Mesodermal cell (in vitro differentiated cells): ENCODE results near the gene ADARB2.

ENCODE experiments used
- H3K27ac ChIP-seq: 2 replicates; pipeline ENCODE4 v1.7.0; 2013; ENCODE audit warnings: mild to moderate bottlenecking, low read depth, low read length, moderate library complexity; ENCODE audit not compliant: severe bottlenecking
- H3K36me3 ChIP-seq: 2 replicates; pipeline ENCODE4 v1.7.1; 2013; ENCODE audit warnings: mild to moderate bottlenecking, low read length, moderate library complexity; ENCODE audit not compliant: control insufficient read depth, insufficient read depth
- H3K4me1 ChIP-seq: one replicate; pipeline ENCODE4 v1.7.1; 2013; ENCODE audit warnings: mild to moderate bottlenecking, low read length; ENCODE audit not compliant: insufficient read depth, control insufficient read depth, poor library complexity, severe bottlenecking
- H3K4me3 ChIP-seq: 2 replicates; pipeline ENCODE4 v1.7.0; 2013; ENCODE audit warnings: low read length, control low read depth, mild to moderate bottlenecking; ENCODE audit not compliant: insufficient read depth, poor library complexity, severe bottlenecking; ENCODE audit errors: extremely low read depth
- H3K9me3 ChIP-seq: 2 replicates; pipeline ENCODE4 v1.7.1; 2013; ENCODE audit warnings: mild to moderate bottlenecking, low read length, moderate library complexity; ENCODE audit not compliant: control insufficient read depth
- WGBS, 2 experiments: methylation state at CpG; one replicate each; pipeline ENCODE4 v1.1.5; 2013; ENCODE audit warnings: missing lambda C conversion rate in 2 of 2; ENCODE audit not compliant: insufficient coverage in 2 of 2; 5-methylcytosine and 5-hydroxymethylcytosine counted together

ADARB2 gene

GRCh38 chr10:1241973-1242935 is 495.1 kb downstream of the ADARB2 start:
- no peaks in the 10 kb centered on the region for H3K36me3 ChIP-seq
- no peaks in the 10 kb centered on the region for H3K9me3 ChIP-seq
- peaks cover 13% of the 10 kb centered on the region for H3K4me1 ChIP-seq
- H3K27ac ChIP-seq: no peak overlapping the region
- no peak overlapping the region for H3K4me3 ChIP-seq
- WGBS, 2 experiments: 81 to 90% methylated on average over 23 to 32 of the region's 34 CpGs

GRCh38 chr10:1241322-1241890 is 495.9 kb downstream of the ADARB2 start:
- H3K4me1 ChIP-seq: peaks cover 13% of the 10 kb centered on the region
- no peaks in the 10 kb centered on the region for H3K36me3 ChIP-seq
- H3K4me3 ChIP-seq: no peak overlapping the region
- H3K9me3 ChIP-seq: no peaks in the 10 kb centered on the region
- no peak overlapping the region for H3K27ac ChIP-seq
- WGBS, 2 experiments: 87 to 89% methylated on average over 14 to 15 of the region's 16 CpGs

- no peaks in the 10 kb centered on the region for H3K36me3 ChIP-seq
- 12 to 21% methylated on average over 6 of the region's 8 CpGs for WGBS, 2 experiments
- peak overlapping the region; percentile 81 for H3K27ac ChIP-seq
- H3K4me3 ChIP-seq: peak overlapping the region; percentile 18
- H3K4me1 ChIP-seq: peaks cover 13% of the 10 kb centered on the region
- no peaks in the 10 kb centered on the region for H3K9me3 ChIP-seq
These were observed 497.0 kb downstream of the ADARB2 start for GRCh38 chr10:1240341-1240775.

- Histone ChIP-seq H3K27ac (no peak overlapping the region), H3K4me3 (no peak overlapping the region), H3K9me3 (no peaks in the 10 kb centered on the region), H3K4me1 (no peaks in the 10 kb centered on the region), H3K36me3 (no peaks in the 10 kb centered on the region)
- 88 to 100% methylated on average over 7 to 9 of the region's 9 CpGs for WGBS, 2 experiments
These were observed 504.3 kb downstream of the ADARB2 start for GRCh38 chr10:1233031-1233430.

- Histone ChIP-seq H3K9me3 (no peaks in the 10 kb centered on the region), H3K4me1 (no peaks in the 10 kb centered on the region), H3K4me3 (no peak overlapping the region), H3K27ac (no peak overlapping the region), H3K36me3 (no peaks in the 10 kb centered on the region)
- WGBS, 2 experiments: 95 to 98% methylated on average over 7 to 9 of the region's 9 CpGs
These were observed 505.0 kb downstream of the ADARB2 start for GRCh38 chr10:1232164-1232911.

- 80 to 84% methylated on average over 6 to 7 of the region's 9 CpGs for WGBS, 2 experiments
- Histone ChIP-seq H3K36me3 (no peaks in the 10 kb centered on the region), H3K4me3 (no peak overlapping the region), H3K4me1 (no peaks in the 10 kb centered on the region), H3K9me3 (no peaks in the 10 kb centered on the region), H3K27ac (no peak overlapping the region)
These were observed 506.6 kb downstream of the ADARB2 start for GRCh38 chr10:1230592-1231275.

GRCh38 chr10:1230138-1230537 is 507.2 kb downstream of the ADARB2 start:
- 65 to 79% methylated on average over 6 to 8 of the region's 8 CpGs for WGBS, 2 experiments
- Histone ChIP-seq H3K4me3 (no peak overlapping the region), H3K27ac (no peak overlapping the region), H3K36me3 (no peaks in the 10 kb centered on the region), H3K4me1 (no peaks in the 10 kb centered on the region), H3K9me3 (no peaks in the 10 kb centered on the region)

GRCh38 chr10:1229574-1229973 is 507.8 kb downstream of the ADARB2 start:
- H3K9me3 ChIP-seq: no peaks in the 10 kb centered on the region
- WGBS, 2 experiments: 92 to 93% methylated on average over 9 of the region's 10 CpGs

GRCh38 chr10:1229116-1229515 is 508.2 kb downstream of the ADARB2 start:
- WGBS, 2 experiments: 62 to 70% methylated on average over 3 of the region's 3 CpGs
- H3K27ac ChIP-seq: no peak overlapping the region
- H3K36me3 ChIP-seq: no peaks in the 10 kb centered on the region
- H3K4me1 ChIP-seq: no peaks in the 10 kb centered on the region
- no peak overlapping the region for H3K4me3 ChIP-seq
- no peaks in the 10 kb centered on the region for H3K9me3 ChIP-seq

More at GRCh38 chr10:1229574-1229973, 507.8 kb downstream of the ADARB2 start:
- Histone ChIP-seq H3K36me3 (no peaks in the 10 kb centered on the region), H3K4me1 (no peaks in the 10 kb centered on the region), H3K27ac (no peak overlapping the region), H3K4me3 (no peak overlapping the region)

GRCh38 chr10:1228467-1228975 is 508.8 kb downstream of the ADARB2 start:
- no peak overlapping the region for H3K4me3 ChIP-seq
- no peaks in the 10 kb centered on the region for H3K36me3 ChIP-seq
- no peaks in the 10 kb centered on the region for H3K9me3 ChIP-seq
- 88 to 96% methylated on average over 10 to 12 of the region's 14 CpGs for WGBS, 2 experiments
- H3K4me1 ChIP-seq: no peaks in the 10 kb centered on the region
- H3K27ac ChIP-seq: no peak overlapping the region
